ENCODE measurements around the gene LRRC57. TPM values are rescaled to one million over a fixed set of nuclear protein-coding genes. Genes with fewer than 3 reads are reported as not detected.

The LRRC57 gene
- total RNA-seq (2022) (19.3 and 28.8 TPM in 2 replicates), Bru-seq, nascent RNA (percentile 65 among the genes with signal in this experiment), BruChase-seq, experiment 1, labeled RNA remaining after a 2-hour chase (percentile 87 among the genes with signal in this experiment), BruChase-seq, experiment 2, labeled RNA remaining after a 6-hour chase (percentile 90 among the genes with signal in this experiment)
- long read RNA-seq, transcript LRRC57-202 (6 exons, 2,384 nt), result major isoform, 36 of 42 reads
- long read RNA-seq, partial matches to known transcripts, result 1 of 42 reads
- long read RNA-seq, other reads (novel, unspliced or antisense), result 3 of 42 reads

GRCh38 chr15:42548249-42549031 lies at the start of gene LRRC57, which contains the start of gene HAUS2:
Gene LRRC57, minus strand, starts transcription at chr15:42548793. Its CDS starts 359 bp downstream, at chr15:42548434.
Gene HAUS2, plus strand, starts transcription at chr15:42548838. Its CDS starts 35 bp downstream, at chr15:42548873.
- ChIA-PET CTCF (interaction anchor here (0.6 to 1.1 kb wide), 2 partner anchors 43 to 828 kb away, joined by 4 read pairs; no protein-coding TSS in a partner anchor), POLR2A (interaction anchor here (0.5 to 1.6 kb wide), 5 partner anchors 27 to 280 kb away, joined by 3 to 8 read pairs (median 3); partner anchors contain the start of gene STARD9)
- H3K9me3 Mint-ChIP-seq (ENCODE audit: unreplicated experiment), result no peaks in the 10 kb centered on the region
- H3K36me3 Mint-ChIP-seq (ENCODE audit: insufficient read depth, unreplicated experiment), result peaks cover 48% of the 10 kb centered on the region
- Histone ChIP-seq H3K4me3 (ENCODE audit: low read depth, low read length) (peak within 1 kb of the TSS; percentile 97), H3K36me3 (ENCODE audit: control insufficient read depth, insufficient read depth, low read length) (peaks cover 2% of the 10 kb centered on the region; the same call in 1 of the 2 replicates), H3K4me1 (no peaks in the 10 kb centered on the region), H3K27me3 (replicated peaks; ENCODE audit: control insufficient read depth, insufficient read depth, low read length) (no peaks in the 10 kb centered on the region), H3K9me3 (no peaks in the 10 kb centered on the region)
- peaks cover 28% of the 10 kb centered on the region for H3K4me1 Mint-ChIP-seq (ENCODE audit: low read depth, unreplicated experiment)
- no peaks in the 10 kb centered on the region for H3K27me3 Mint-ChIP-seq (ENCODE audit: insufficient read depth, unreplicated experiment)
- intact Hi-C loops (cut with micrococcal nuclease; ENCODE audit: unreplicated experiment), result loop anchor here (1.0 to 2.0 kb wide), 2 partner anchors 27 to 54 kb away; partner anchors contain the start of genes SNAP23 and STARD9
- DNase-seq, result peak; percentile 88 to 93
- TF ChIP-seq CTCF (IDR thresholded peaks at IDR 0.05; ENCODE audit: insufficient read depth in 1 of 2, low read depth in 1 of 2, low read length in 1 of 2, severe bottlenecking in 1 of 2, unreplicated experiment in 1 of 2), result no peak
- peak within 1 kb of the TSS; percentile 96 for H3K4me3 Mint-ChIP-seq (ENCODE audit: unreplicated experiment)
- peak within 1 kb of the TSS; percentile 99 for H3K27ac Mint-ChIP-seq (ENCODE audit: unreplicated experiment)
- BruUV-seq (replicated peaks), result no TSS peak

DNA sequence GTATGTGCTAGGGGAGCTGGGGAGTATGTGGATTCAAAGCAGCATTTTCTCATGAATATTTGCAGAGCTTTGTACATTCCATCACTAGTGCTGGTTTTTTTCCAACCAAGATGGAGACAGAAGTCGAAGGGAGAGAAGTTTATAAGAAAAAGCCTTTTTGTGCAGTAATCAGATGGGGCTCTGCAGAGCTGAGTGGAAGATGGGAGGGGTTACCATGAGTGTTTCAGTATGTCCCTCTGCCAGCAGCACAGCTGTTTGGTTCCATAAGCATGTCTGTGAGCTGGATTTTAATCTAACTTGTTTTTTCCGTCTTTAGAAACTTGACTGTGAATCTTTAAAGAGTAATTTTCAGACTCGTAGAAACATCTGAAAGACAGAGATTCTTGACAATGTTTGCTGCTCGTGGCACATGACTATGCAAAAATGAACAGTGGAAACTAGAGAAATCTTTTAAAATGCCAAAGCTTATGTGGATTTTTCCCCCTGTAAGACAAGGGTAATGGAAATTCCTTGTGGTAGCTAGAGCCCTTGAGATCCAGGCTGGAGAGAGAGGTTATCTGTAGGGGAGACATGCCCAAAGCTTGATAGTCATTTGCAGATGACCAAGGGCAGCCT lies 47.1 kb upstream of the LRRC57 start:
- ChIA-PET POLR2A (no interaction called here), CTCF (no interaction called here)
- Mint-ChIP-seq H3K27ac (ENCODE audit: unreplicated experiment) (no peak overlapping the region), H3K36me3 (ENCODE audit: insufficient read depth, unreplicated experiment) (no peaks in the 10 kb centered on the region), H3K9me3 (ENCODE audit: unreplicated experiment) (no peaks in the 10 kb centered on the region), H3K4me3 (ENCODE audit: unreplicated experiment) (no peak overlapping the region), H3K4me1 (ENCODE audit: low read depth, unreplicated experiment) (no peaks in the 10 kb centered on the region), H3K27me3 (ENCODE audit: insufficient read depth, unreplicated experiment) (no peaks in the 10 kb centered on the region)
- Histone ChIP-seq H3K4me3 (ENCODE audit: low read depth, low read length) (no peak overlapping the region), H3K36me3 (ENCODE audit: control insufficient read depth, insufficient read depth, low read length) (no peaks in the 10 kb centered on the region), H3K4me1 (peaks cover 3% of the 10 kb centered on the region; the same call in 1 of the 2 replicates), H3K27me3 (replicated peaks; ENCODE audit: control insufficient read depth, insufficient read depth, low read length) (no peaks in the 10 kb centered on the region), H3K9me3 (no peaks in the 10 kb centered on the region)
- BruUV-seq (replicated peaks), result no TSS peak
- no peak for DNase-seq
- intact Hi-C loops (cut with micrococcal nuclease; ENCODE audit: unreplicated experiment), result no loop called here
- TF ChIP-seq CTCF (IDR thresholded peaks at IDR 0.05; ENCODE audit: insufficient read depth in 1 of 2, low read depth in 1 of 2, low read length in 1 of 2, severe bottlenecking in 1 of 2, unreplicated experiment in 1 of 2), result no peak

- ChIA-PET POLR2A (no interaction called here), CTCF (no interaction called here)
- Histone ChIP-seq H3K4me3 (ENCODE audit: low read depth, low read length) (no peak overlapping the region), H3K27me3 (replicated peaks; ENCODE audit: control insufficient read depth, insufficient read depth, low read length) (no peaks in the 10 kb centered on the region), H3K9me3 (no peaks in the 10 kb centered on the region), H3K4me1 (peaks cover 3% of the 10 kb centered on the region; the same call in 1 of the 2 replicates), H3K36me3 (ENCODE audit: control insufficient read depth, insufficient read depth, low read length) (no peaks in the 10 kb centered on the region)
- intact Hi-C loops (cut with micrococcal nuclease; ENCODE audit: unreplicated experiment), result no loop called here
- Mint-ChIP-seq H3K9me3 (ENCODE audit: unreplicated experiment) (no peaks in the 10 kb centered on the region), H3K27ac (ENCODE audit: unreplicated experiment) (no peak overlapping the region), H3K27me3 (ENCODE audit: insufficient read depth, unreplicated experiment) (no peaks in the 10 kb centered on the region), H3K36me3 (ENCODE audit: insufficient read depth, unreplicated experiment) (no peaks in the 10 kb centered on the region), H3K4me1 (ENCODE audit: low read depth, unreplicated experiment) (no peaks in the 10 kb centered on the region), H3K4me3 (ENCODE audit: unreplicated experiment) (no peak overlapping the region)
- no peak for TF ChIP-seq CTCF (IDR thresholded peaks at IDR 0.05; ENCODE audit: insufficient read depth in 1 of 2, low read depth in 1 of 2, low read length in 1 of 2, severe bottlenecking in 1 of 2, unreplicated experiment in 1 of 2)
- no TSS peak for BruUV-seq (replicated peaks)
- DNase-seq, result no peak
Measured at GRCh38 chr15:42594095-42594494, 45.5 kb upstream of the LRRC57 start.
